ENCODE measurements around the gene OR6C4.
"Not testable (repeated sequence)": the region's sequence is repeated elsewhere in the genome, so short reads cannot be mapped to it uniquely, and the experiment has no call there.

The OR6C4 gene

DNA sequence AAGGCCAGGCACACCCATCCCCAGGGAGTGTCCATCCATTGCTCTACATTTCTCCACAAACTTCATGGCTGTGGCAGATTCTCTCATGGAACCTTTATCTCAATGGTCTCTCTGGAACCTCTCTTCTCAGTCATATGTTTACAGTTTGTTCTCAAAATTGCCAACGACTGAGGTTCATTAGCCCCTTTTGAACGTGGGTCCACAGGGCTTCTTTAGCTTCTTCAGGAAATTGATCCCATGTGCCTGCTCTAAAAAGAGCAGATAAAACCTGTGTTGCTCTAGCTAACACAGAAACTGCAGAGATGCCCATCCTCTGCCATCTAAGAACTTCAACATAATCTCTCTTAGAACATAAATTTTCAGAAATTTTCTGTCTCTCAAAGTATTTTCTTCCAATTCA, at the start of gene OR6C4:
Gene OR6C4, plus strand, starts transcription at position 301 of the 400 bp plus-strand sequence. CDS start 1,625 bp downstream, outside the sequence.
- TF ChIP-seq, protein P1, sequence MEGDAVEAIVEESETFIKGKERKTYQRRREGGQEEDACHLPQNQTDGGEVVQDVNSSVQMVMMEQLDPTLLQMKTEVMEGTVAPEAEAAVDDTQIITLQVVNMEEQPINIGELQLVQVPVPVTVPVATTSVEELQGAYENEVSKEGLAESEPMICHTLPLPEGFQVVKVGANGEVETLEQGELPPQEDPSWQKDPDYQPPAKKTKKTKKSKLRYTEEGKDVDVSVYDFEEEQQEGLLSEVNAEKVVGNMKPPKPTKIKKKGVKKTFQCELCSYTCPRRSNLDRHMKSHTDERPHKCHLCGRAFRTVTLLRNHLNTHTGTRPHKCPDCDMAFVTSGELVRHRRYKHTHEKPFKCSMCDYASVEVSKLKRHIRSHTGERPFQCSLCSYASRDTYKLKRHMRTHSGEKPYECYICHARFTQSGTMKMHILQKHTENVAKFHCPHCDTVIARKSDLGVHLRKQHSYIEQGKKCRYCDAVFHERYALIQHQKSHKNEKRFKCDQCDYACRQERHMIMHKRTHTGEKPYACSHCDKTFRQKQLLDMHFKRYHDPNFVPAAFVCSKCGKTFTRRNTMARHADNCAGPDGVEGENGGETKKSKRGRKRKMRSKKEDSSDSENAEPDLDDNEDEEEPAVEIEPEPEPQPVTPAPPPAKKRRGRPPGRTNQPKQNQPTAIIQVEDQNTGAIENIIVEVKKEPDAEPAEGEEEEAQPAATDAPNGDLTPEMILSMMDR (IDR thresholded peaks at IDR 0.05; ENCODE audit: insufficient read depth, missing control alignments) = no peak
- DNase-seq (ENCODE audit: insufficient read length, low spot score) (no peak), FAIRE-seq (no peak)

DNA sequence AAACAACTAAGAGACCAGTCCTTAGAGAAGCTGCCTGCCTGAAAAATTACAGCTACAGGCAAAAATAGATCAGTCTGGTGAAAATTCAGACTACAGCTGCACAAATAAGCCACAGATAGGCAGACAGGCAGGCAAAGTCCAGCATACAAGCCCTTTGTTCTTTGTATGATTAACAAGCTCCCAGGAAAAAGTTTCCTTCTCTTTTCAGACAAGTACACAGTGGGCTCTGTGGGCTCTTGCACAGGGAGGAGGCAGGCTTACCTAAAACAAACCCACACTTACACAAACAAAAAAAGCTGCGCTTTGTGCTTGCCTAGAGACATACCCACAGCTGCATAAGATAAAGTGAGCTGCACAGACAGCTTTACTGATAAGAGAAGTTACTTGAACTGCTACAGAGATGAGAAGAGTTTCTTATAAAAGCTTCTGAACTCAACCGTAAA, 49.6 kb upstream of the OR6C4 start:
- no peak for FAIRE-seq
- no peak for DNase-seq (ENCODE audit: insufficient read length, low spot score)
- TF ChIP-seq, protein P1 (IDR thresholded peaks at IDR 0.05; ENCODE audit: insufficient read depth, missing control alignments) = no peak

DNA sequence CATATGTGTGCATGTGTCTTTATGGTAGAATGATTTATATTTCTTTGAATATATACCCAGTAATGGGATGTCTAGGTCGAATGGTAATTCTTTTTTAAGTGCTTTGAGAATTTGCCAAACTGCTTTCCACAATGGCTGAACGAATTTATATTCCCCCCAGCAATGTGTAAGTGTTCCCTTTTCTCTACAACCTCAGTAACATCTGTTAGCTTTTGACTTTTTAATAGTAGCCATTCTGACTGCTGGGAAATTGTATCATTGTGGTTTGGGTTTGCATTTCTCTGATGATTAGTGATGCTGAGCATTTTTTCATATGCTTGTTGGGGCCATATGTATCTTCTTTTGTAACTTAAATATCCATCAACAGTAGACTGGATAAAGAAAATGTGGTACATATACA, 47.8 kb upstream of the OR6C4 start:
- FAIRE-seq (no peak), DNase-seq (ENCODE audit: insufficient read length, low spot score) (no peak)
- TF ChIP-seq, protein P1 (IDR thresholded peaks at IDR 0.05; ENCODE audit: insufficient read depth, missing control alignments) = no peak

DNA sequence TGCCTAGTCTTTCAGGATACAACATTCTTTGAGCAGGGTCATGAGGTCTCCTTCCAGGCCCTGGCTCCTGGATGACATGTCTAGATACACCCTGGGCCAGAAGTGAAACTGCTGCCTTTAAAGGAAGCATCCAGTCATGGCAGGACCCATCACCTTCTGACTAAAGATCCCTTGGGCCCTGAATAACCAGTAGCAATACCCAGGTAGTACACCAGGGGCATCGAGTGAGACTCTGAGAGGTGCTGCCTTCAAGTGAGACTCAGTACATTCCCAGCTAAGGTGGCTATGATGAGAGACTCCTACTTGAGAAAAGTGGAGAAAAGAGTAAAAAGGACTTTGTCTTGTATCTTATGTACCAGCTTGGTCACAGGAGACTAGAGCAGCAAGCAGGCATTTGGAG, 33.7 kb upstream of the OR6C4 start:
- TF ChIP-seq, protein P1 (IDR thresholded peaks at IDR 0.05; ENCODE audit: insufficient read depth, missing control alignments) = no peak
- DNase-seq (ENCODE audit: insufficient read length, low spot score) (no peak), FAIRE-seq (no peak)

DNA sequence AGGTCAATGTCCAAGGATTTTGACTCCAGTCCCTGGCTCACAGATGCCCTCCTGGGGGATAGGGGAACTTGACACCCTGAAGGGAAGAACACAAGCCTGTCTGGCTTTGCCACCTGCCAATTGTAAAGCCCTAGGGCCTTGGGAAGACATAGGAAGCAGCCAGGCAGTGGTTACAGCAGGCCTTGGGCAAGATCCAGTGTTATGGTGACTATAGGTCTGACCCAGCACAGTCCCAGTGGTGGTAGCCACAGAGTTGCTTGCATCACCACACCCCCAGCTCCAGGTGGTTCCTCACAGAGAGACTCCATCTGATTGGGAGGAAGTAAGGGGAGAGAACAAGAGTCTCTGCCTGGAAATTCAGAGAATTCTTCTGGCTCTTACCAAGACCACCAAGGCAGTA, 33.0 kb upstream of the OR6C4 start:
- no peak for DNase-seq (ENCODE audit: insufficient read length, low spot score)
- no peak for FAIRE-seq
- TF ChIP-seq, protein P1 (IDR thresholded peaks at IDR 0.05; ENCODE audit: insufficient read depth, missing control alignments) = no peak

DNA sequence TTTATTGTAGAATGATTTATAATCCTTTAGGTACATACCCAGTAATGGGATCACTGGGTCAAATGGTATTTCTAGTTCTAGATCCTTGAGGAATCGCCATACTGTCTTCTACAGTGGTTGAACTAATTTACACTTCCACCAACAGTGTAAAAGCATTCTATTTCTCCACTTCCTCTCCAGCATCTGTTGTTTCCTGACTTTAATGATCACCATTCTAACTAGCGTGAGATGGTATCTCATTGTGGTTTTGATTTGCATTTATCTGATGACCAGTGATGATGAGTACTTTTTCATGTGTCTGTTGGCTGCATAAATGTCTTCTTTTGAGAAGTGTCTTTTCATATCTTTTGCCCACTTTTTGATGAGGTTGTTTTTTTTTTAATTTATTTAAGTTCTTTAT, 1.2 kb upstream of the OR6C4 start:
- not testable (repeated sequence) for DNase-seq (ENCODE audit: insufficient read length, low spot score); FAIRE-seq

DNA sequence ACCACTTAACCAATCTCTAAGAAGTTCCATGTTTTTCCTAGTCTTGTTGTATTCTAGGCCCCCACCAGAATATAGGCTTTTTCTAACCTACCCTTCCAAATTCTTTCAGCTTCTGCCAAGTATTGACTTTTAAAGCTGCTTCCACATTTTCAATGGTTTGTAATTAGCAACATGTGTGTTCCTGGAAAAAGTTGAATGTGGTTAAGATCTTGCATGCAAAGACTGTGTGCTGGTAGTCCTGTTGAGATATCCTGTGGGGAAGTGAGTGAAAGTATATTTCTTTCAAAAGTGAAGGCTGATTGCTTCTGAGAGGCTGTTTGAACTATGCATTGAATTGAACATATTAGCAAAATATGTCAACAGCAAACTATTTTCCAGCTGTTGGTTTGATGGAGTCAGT, 646 bp upstream of the OR6C4 start:
- TF ChIP-seq, protein P1 (IDR thresholded peaks at IDR 0.05; ENCODE audit: insufficient read depth, missing control alignments) = no peak
- no peak for FAIRE-seq
- no peak for DNase-seq (ENCODE audit: insufficient read length, low spot score)

DNA sequence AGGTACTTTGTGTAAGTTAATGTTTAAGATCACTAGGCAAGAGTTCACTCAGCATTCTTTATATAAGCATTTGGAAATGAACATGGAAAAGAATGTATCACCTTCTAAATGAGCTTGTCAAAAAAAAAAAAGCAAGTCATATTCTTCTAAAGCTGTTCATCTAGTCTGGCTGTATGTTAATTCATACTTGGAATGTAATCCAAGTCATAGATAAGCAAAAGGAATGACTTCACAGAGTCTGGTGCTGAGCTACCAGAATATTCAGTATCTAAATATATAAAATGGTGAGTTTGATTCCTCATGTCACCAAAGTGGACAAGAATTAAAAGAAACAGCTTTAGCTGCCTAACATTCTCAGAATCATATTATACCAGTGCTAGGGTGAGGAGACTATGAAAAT, 4.9 kb downstream of the OR6C4 start:
- TF ChIP-seq, protein P1 (IDR thresholded peaks at IDR 0.05; ENCODE audit: insufficient read depth, missing control alignments) = no peak
- DNase-seq (ENCODE audit: insufficient read length, low spot score) (no peak), FAIRE-seq (no peak)

DNA sequence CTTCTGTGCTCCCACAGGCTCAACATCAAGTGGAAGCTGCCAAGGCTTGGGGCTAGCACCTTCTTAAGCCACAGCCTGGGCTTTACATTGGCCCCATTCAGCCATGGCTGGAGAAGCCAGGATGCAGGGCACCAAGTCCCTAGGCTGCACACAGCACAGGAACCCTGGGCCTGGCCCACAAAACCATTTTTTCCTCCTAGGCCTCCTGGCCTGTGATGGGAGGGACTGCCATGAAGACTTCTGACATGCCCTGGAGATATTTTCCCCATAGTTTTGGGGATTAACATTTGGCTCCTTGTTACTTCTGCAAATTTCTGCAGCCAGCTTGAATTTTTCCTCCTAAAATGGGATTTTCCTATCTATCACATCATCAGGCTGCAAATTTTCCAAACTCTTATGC, 20.7 kb downstream of the OR6C4 start:
- not testable (repeated sequence) for FAIRE-seq; DNase-seq (ENCODE audit: insufficient read length, low spot score)

DNA sequence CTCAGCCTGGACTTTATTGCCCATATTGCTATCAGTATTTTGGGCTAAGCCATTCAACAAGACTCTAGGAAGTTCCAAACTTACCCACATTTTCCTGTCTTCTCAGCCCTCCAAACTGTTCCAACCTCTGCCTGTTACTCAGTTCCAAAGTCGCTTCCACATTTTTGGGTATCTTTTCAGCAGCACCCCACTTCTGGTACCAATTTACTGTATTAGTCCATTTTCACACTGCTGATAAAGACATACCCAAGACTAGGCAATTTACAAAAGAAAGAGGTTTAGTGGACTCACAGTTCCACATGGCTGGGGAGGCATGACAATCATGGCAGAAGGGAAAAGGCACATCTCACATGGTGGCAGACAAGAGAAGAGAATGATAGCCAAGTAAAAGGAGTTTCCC, 21.3 kb downstream of the OR6C4 start:
- not testable (repeated sequence) for DNase-seq (ENCODE audit: insufficient read length, low spot score); FAIRE-seq
